PC-3 (cell line): ENCODE results near the gene PANK4.

Source experiments
- EZH2 ChIP-seq: fragments of 300-600 bp; sonication (generic); IDR thresholded peaks from one replicate; pipeline ENCODE4 v1.6.1; 2017; ENCODE audit warnings: antibody characterized with exemption, mild to moderate bottlenecking, low read length; ENCODE audit not compliant: unreplicated experiment
- TF ChIP-seq, protein P1 (sequence below): fragments of 300-600 bp; sonication (generic); conservative IDR thresholded peaks from 2 replicates; pipeline ENCODE4 v1.5.1; 2017; ENCODE audit warnings: antibody characterized with exemption, low read depth, mild to moderate bottlenecking, low read length

DNA sequence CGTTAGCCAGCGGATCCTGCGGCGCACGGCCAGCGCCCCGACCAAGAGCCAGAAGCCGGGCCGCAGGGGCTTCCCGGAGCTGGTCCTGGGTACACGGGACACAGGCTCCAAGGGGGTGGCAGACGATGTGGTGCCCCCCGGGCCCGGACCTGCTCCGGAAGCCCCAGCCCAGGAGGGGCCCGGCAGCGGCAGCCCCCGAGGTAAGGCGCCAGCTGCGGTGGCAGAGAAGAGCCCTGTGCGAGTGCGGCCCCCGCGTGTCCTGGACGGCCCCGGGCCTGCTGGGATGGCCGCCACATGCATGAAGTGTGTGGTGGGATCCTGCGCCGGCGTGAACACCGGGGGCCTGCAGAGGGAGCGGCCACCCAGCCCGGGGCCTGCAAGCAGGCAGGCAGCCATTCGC lies 24.2 kb downstream of the PANK4 start:
- TF ChIP-seq, protein P1, sequence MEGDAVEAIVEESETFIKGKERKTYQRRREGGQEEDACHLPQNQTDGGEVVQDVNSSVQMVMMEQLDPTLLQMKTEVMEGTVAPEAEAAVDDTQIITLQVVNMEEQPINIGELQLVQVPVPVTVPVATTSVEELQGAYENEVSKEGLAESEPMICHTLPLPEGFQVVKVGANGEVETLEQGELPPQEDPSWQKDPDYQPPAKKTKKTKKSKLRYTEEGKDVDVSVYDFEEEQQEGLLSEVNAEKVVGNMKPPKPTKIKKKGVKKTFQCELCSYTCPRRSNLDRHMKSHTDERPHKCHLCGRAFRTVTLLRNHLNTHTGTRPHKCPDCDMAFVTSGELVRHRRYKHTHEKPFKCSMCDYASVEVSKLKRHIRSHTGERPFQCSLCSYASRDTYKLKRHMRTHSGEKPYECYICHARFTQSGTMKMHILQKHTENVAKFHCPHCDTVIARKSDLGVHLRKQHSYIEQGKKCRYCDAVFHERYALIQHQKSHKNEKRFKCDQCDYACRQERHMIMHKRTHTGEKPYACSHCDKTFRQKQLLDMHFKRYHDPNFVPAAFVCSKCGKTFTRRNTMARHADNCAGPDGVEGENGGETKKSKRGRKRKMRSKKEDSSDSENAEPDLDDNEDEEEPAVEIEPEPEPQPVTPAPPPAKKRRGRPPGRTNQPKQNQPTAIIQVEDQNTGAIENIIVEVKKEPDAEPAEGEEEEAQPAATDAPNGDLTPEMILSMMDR = no peak
- TF ChIP-seq EZH2 = no peak
